NT2/D1 (cell line): Measurements from ENCODE around the gene FMNL2.

Experiments used
- SUZ12 ChIP-seq: IDR thresholded peaks from 2 replicates; pipeline ENCODE4 v1.6.1; 2011; ENCODE audit not compliant: insufficient read length, insufficient read depth; ENCODE audit errors: extremely low read depth
- YY1 ChIP-seq: IDR thresholded peaks from 2 replicates; pipeline ENCODE4 v1.6.1; 2011; ENCODE audit not compliant: insufficient read length, insufficient read depth
- ZNF274 ChIP-seq: IDR thresholded peaks from 2 replicates; pipeline ENCODE4 v1.6.1; 2011; ENCODE audit warnings: mild to moderate bottlenecking, low read depth, low read length

DNA sequence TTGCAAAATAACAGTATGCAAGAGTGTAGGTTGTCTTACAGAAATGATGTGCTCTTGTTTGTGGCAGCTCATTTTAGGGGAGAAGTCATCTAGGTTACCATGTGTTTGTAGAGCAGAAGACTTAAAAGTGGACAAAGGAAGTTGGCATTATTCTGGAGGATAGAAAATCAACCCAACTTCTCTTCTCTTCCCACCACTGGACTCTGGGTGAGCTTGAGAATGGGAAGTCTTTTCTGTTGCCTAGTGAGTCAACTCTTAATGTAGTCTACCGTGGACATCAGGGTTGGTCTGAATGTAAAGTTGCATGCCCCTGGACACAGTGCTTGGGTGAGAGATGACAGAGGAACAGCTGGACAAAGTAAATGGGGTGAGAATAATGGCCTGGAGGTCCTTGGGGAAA lies 98.3 kb downstream of the FMNL2 start:
- TF ChIP-seq ZNF274 (no peak), SUZ12 (no peak), YY1 (no peak)
